ENCODE measurements around the gene RTL5. TPM values are rescaled to one million over a fixed set of nuclear protein-coding genes. Genes with fewer than 3 reads are reported as not detected.

Gene RTL5
- total RNA-seq, 1 donor from 2014 or later: 19.5 TPM

GRCh38 chrX:72137846-72138495, 6.3 kb upstream of the RTL5 start:
- peaks cover 2% of the 10 kb centered on the region for H3K36me3 Mint-ChIP-seq (ENCODE audit: unreplicated experiment)
- DNase-seq (ENCODE audit: extremely low spot score, unreplicated experiment): no peak
- H3K4me3 Mint-ChIP-seq (ENCODE audit: unreplicated experiment): no peak overlapping the region
- H3K4me1 Mint-ChIP-seq (ENCODE audit: unreplicated experiment): no peaks in the 10 kb centered on the region
- H3K27me3 Mint-ChIP-seq (ENCODE audit: unreplicated experiment): no peaks in the 10 kb centered on the region
- H3K27ac Mint-ChIP-seq (ENCODE audit: unreplicated experiment): no peak overlapping the region
- no peaks in the 10 kb centered on the region for H3K9me3 Mint-ChIP-seq (ENCODE audit: unreplicated experiment)
- no peak for TF ChIP-seq CTCF (IDR thresholded peaks at IDR 0.05)

- no peak for DNase-seq (ENCODE audit: extremely low spot score, unreplicated experiment)
- Mint-ChIP-seq H3K4me1 (ENCODE audit: unreplicated experiment) (peaks cover 6% of the 10 kb centered on the region), H3K27me3 (ENCODE audit: unreplicated experiment) (no peaks in the 10 kb centered on the region), H3K36me3 (ENCODE audit: unreplicated experiment) (no peaks in the 10 kb centered on the region), H3K27ac (ENCODE audit: unreplicated experiment) (no peak overlapping the region), H3K4me3 (ENCODE audit: unreplicated experiment) (no peak overlapping the region), H3K9me3 (ENCODE audit: unreplicated experiment) (no peaks in the 10 kb centered on the region)
- no peak for TF ChIP-seq CTCF (IDR thresholded peaks at IDR 0.05)
Measured at GRCh38 chrX:72133851-72134546, 2.3 kb upstream of the RTL5 start.

- peaks cover 9% of the 10 kb centered on the region for H3K4me1 Mint-ChIP-seq (ENCODE audit: unreplicated experiment)
- H3K9me3 Mint-ChIP-seq (ENCODE audit: unreplicated experiment): no peaks in the 10 kb centered on the region
- peak overlapping the region; percentile 81 for H3K4me3 Mint-ChIP-seq (ENCODE audit: unreplicated experiment)
- no peaks in the 10 kb centered on the region for H3K36me3 Mint-ChIP-seq (ENCODE audit: unreplicated experiment)
- no peak for DNase-seq (ENCODE audit: extremely low spot score, unreplicated experiment)
- no peak for TF ChIP-seq CTCF (IDR thresholded peaks at IDR 0.05)
- no peak overlapping the region for H3K27ac Mint-ChIP-seq (ENCODE audit: unreplicated experiment)
- H3K27me3 Mint-ChIP-seq (ENCODE audit: unreplicated experiment): no peaks in the 10 kb centered on the region
Measured at GRCh38 chrX:72132456-72132855, 741 bp upstream of the RTL5 start.

GRCh38 chrX:72130762-72131250, 909 bp downstream of the RTL5 start:
- Mint-ChIP-seq H3K36me3 (ENCODE audit: unreplicated experiment) (no peaks in the 10 kb centered on the region), H3K4me1 (ENCODE audit: unreplicated experiment) (peaks cover 23% of the 10 kb centered on the region), H3K27ac (ENCODE audit: unreplicated experiment) (no peak overlapping the region), H3K27me3 (ENCODE audit: unreplicated experiment) (no peaks in the 10 kb centered on the region), H3K9me3 (ENCODE audit: unreplicated experiment) (no peaks in the 10 kb centered on the region), H3K4me3 (ENCODE audit: unreplicated experiment) (peak overlapping the region; percentile 74)
- no peak for TF ChIP-seq CTCF (IDR thresholded peaks at IDR 0.05)
- DNase-seq (ENCODE audit: extremely low spot score, unreplicated experiment): no peak

- Mint-ChIP-seq H3K4me3 (ENCODE audit: unreplicated experiment) (peak overlapping the region; percentile 74), H3K9me3 (ENCODE audit: unreplicated experiment) (no peaks in the 10 kb centered on the region), H3K36me3 (ENCODE audit: unreplicated experiment) (no peaks in the 10 kb centered on the region), H3K27ac (ENCODE audit: unreplicated experiment) (no peak overlapping the region), H3K27me3 (ENCODE audit: unreplicated experiment) (no peaks in the 10 kb centered on the region), H3K4me1 (ENCODE audit: unreplicated experiment) (peaks cover 28% of the 10 kb centered on the region)
- TF ChIP-seq CTCF (IDR thresholded peaks at IDR 0.05): no peak
- no peak for DNase-seq (ENCODE audit: extremely low spot score, unreplicated experiment)
Measured at GRCh38 chrX:72130156-72130761, 1.5 kb downstream of the RTL5 start.
